GM18873 (cell line): ENCODE measurements around the gene SMC3.
"Not testable (repeated sequence)": the region's sequence is repeated elsewhere in the genome, so short reads cannot be mapped to it uniquely, and the experiment has no call there.

Experiments used
- ATAC-seq: cut with Tn5 transposase; IDR thresholded peaks from one replicate; pipeline ENCODE4 v1.9.1; 2021; ENCODE audit warnings: mild to moderate bottlenecking, moderate library complexity, moderate number of reproducible peaks; ENCODE audit not compliant: unreplicated experiment, low FRiP score

The SMC3 gene

DNA sequence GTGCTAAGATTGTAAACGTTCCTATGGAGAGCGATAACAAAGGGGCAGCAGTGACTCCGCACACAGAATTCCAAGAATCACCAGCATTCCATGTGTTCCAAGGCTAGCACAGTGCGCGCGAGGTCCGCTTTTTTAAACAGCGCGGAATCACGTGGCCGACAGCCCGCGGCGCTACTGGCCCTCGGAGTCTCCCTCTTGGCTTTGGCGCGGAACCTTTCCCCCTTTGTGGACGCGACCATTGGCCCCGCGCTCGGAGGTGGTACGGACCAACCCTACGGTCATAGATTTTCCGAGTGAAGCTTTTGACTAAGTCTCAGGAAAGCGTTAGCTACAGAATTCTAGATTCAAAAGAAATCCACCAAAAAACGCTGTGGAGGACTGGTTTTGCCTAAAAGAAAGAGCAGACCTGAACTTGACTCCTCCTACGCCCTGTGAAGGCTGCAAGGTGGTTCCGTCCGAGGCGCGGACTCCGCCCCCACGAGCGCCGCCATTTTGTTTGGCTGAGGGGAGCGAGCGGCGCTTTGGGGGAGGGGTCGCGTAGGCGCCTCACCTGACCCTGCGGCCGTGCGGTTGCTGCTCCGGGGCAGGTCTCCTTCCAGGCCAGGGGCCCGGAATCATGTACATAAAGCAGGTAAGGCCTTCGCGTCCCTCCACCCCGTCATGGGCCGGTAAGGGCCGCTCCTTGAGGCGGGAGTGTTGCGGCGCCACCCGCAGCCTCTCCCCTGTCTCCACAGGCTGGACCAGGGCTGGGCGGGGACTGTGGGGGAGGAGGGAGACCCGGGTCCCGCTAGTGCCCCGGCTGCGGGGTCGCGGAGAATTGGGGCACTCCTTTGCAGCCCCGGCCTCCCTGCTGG is at the start of gene SMC3:
SMC3 (plus strand) TSS at position 495 of the 854 bp plus-strand sequence; CDS start at position 617, 122 bp downstream.
- ATAC-seq, result peak; percentile 76

DNA sequence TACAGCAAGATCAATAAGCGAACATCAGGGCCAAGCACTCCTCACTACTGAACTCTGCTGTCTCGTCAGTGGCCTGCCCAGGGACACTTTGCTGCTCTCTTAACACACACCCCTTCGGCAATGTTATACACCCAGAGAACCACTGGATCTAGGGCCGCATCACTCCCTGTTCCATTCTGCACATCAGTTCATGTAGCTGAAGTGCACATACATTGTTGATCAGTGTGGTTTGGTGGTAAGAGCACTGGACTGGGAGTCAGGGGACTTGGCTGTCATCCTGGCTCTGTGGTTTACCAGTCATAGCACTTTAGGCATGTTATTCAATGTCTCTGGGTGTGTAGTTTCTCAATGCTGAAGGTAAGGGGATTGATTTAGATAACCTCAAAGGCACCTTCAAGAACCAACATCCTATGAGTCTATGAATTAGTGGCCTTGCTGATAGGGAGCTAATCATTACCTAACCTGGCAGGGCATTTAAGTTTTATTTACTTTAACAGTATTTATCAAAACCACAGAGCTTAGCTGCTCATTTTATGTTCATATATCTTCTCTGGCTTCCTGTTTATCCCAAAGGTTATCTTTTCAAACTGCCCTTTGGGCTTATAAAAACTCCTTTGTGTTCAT is 45.0 kb upstream of the SMC3 start:
- no peak for ATAC-seq

DNA sequence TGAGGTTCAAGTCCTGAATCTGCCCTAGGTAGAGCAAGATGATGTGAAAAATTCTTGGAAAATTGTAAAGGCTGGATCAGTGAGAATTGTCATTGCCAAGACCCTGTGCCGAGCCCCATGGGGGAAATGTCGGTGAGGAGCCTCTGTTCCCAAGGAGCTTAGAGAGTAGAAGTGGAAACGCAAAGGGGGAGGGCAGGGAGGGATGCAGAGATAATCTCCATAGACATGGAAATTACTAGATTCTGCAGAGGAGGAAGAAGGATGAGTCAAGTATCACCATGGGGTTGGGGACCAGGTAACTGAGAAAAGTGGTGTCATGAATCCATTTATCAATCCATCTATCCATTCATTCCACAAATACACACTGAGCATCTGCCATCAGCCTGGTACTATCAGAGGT is 43.8 kb upstream of the SMC3 start:
- ATAC-seq, result no peak

DNA sequence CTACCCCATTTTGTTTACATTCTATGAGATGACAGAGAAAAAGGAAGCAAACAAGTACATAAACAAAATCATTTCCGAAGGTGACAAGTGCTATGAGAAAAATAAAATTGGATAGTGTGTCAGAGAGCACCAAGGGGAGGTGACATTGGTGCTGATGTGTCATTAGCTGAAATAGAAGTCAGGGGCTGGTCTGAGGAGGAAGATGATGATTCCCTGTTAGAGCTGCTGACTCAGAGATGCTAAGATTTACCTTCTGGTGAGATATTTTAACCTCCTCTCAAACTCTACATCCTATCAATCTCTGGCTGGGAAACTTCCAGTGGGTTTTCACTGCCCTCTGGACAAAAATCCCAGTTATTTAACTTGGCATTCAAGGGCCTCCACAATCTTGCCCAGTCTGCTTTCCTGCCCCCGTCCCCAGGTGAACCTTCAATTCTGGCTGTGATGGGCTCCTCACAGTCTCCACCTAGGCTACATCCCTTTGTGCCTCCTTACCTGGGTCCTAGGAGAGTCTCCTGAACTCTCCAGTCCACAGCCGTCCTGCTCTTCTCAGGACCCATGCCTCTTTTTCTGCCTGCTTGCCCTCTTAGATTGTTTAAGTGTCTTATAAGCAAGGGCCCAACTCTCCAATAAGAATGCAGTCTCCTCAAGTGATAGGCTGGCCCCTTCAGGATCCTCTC is 43.2 kb upstream of the SMC3 start:
- no peak for ATAC-seq

DNA sequence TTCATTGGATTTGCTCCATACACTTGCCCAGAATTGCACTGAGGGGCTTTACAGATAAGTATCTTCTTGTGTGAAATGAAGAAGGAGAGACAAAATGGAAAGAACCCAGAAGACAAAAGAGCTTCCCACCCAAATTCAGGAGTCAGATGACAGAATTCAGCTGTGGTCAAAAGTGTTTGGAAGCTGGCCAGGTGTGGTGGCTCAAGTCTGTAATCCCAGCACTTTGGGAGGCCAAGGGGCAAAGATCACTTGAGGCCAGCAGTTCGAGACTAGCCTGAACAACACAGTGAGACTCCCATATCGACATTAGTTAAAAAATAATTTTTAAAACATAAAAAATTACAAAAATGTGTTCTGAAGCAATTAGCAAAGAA is 42.6 kb upstream of the SMC3 start:
- ATAC-seq, result no peak

DNA sequence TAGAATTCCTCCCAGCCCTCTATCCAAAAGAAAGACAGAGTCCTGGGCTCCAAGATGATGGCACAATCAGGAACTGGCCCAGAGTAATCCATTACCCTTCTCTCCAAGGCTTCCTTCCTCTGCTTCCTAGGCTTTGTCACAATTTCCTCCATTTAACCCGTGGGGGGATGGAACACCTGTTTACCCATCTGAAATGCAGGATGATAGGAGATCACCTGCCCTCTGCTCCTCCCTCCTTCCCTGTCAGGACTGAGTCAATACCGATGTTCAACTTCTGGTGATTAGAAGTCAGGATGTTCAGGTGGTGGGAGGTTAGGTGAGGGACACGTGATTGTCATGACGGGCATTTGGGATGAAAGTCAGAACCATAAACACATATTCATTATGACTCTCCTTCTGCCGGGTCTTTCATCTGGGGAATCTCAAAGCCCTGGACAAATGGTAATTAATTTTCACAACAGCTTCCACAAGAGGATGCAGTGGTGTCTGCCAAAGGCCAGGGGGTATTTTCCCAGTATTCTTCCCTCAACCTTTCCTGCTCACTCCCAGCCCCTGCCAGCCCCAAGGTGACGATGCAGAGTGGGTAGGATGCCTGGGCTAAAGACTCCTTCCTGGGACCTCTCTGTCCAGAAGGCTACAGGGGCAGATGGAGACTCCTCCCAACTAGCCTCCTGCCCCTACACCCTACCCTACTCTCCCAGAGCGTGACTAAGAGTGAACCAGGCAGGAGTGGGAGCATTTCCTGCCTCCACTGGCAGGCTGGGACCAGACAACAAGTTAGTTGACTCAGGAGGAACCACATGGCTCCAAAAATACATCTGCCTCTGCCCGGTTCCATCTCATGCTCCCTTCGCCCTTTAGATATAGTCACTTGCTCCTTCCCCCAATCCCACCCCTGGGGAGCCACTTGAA is 41.9 kb upstream of the SMC3 start:
- ATAC-seq, result no peak

DNA sequence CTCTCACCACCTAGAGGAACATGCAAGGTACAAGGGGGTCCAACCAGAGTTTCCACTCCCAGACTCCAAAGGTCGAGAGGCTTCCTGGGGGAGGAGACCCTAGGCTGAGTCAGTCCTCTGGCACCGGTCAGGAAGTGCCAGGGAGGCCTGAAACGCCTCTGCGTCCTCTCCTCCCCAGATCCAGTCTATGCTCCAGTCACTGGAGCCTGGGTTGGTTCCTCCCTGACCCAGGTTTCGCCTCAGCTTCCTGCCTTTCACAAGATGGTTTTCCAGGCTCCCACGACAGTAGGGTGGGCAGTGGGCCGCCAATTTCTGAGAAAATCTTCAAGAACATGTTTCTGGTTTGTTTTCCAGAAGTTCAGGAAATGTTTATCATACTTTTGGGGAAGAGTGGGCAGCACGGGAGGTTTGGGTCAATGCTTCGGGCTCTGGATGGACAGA is 39.7 kb upstream of the SMC3 start:
- no peak for ATAC-seq

DNA sequence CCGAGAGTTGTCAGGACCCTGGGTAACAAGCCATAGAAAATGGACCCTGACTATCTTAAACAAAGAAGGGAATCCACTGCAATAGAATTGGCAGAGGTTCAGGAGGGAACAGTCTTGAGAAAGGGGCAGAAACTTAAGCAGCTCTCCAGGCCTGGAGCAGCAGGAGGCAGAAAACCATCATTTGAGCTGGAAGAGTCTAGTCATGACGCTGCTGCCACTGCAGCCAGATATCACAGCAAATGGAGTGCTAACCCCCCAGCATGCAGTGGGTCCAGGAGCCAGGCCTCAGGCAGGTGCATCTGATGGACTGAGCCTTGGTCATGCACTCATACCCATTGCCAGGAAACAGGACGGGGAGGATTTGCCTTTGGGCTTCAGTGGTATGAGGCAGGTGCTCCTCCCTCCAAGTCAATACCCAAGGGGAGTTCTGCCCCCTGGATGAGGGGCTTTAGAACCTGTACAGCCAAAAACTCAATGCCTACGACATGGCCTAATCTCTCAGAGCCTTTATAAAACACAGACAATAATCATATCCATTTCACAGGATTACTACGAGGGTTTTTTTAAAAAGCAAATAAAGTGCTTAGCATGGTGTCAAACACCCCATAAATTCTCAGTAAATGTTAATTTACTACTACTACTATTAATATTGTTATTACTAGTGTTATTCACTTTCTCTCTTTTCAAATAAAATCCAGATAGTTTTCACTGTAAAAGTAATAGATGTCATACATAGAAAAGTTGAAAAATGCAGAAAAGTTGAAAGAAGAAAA is 39.1 kb upstream of the SMC3 start:
- ATAC-seq, result no peak

DNA sequence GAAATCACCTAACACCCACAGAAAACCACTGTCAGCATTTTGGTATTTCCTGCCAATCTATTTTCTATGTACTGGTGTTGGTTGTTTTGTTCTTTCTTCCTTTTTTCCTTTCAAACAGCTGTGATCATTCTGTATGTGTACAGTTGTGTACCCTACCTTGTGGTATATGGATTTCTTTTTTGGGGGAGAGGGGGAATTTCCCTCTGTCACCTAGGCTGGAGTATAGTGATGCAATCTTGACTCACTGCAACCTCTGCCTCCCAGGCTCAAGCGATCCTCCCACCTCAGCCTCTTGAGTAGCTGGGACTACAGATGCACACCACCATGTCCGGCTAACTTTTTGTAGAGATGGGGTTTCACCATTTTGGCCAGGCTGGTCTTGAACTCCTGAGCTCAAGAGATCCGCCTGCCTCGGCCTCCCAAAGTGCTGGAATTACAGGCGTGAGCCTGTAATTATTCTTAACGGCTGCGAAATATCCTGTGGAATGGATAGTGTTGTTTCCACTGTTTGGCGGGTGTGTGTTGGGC is 38.4 kb upstream of the SMC3 start:
- ATAC-seq, result peak; percentile 79

DNA sequence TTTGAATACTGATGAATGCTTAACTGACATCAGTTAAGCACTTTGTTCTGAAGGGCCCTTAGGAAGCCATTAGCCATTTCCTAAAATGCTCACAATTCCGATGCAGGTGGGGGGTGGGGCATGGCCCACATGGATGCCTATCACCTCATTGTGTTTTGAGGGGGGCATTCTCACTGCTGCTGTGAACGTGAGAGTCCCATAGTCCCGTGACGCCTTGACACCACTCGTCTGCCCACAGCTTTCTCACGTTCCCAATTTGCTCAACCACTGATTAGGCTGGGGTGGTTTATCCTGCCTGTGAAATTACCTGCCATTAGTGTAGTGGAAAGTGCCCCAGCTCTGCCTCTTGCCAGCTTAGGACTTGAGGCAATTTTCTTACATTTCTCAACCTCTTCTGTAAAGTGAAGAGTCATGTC is 37.9 kb upstream of the SMC3 start:
- ATAC-seq, result no peak

DNA sequence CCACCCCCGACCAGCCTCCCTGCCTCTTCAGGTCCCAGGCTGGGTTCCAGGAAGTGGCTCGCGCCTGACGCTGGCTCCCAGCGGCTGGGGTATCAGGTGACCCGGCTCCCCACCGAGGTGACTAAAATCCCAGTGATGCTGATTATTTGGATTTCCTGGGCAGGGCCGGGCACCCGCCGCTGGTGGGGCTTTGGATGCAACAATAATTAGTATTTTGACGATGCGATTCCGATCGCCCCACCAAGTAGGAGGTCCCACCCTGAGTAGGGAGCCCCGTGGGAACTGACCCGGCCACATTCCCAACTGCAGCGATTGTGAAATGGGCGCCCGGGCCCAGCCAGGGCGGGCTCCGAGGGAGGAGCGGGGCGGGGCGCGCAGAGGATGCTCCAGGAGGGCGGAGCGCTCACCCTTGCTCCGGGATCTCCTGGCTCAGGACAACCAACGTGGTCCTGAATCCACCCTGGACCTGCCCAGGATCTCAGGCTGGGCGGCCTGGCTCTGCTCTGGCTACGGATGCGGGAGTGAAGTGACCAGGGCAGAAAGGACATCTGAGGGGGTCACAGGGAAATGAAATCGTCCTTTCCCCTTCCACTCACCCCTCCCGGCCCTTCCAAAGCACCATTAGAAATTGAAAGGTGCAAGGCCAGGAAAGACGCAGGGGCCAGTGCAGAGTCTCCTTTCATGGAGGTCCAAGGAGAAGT is 37.2 kb upstream of the SMC3 start:
- ATAC-seq, result no peak

DNA sequence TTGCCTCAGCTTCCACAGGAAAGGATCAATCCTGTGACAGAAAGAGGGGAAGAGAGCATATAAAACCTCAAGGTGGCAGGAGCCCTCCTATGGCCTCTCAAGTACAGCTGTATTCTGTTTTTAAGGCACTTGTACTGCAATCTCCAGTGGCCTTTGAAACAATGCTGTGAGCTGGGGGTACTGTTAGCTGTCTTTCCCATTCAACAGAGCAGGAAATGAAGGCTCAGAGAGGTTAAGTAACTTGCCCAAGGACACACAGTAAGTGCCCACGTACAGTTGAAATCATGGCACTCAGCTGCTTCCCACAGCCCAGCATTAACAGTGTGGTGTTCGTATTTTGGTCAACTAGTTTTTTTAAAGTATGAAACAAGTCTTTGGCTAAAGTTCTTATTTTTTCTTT is 35.8 kb upstream of the SMC3 start:
- no peak for ATAC-seq

DNA sequence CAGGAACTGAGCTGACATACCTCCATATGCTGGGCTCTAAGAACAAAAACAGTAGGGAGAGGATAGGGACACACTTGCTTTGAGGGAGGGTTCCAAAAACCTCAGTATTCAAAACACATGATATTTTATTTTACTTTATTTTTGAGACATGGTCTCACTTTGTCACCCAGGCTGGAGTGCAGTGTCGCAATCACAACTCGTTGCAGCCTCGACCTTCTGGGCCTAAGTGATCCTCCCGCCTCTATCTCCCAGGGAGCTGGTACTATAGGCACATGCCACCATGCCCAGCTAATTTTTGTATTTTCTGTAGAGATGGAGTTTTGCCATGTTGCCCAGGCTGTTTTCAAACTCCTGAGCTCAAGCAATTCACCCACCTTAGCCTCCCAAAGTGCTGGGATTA is 34.9 kb upstream of the SMC3 start:
- ATAC-seq, result not testable (repeated sequence)

DNA sequence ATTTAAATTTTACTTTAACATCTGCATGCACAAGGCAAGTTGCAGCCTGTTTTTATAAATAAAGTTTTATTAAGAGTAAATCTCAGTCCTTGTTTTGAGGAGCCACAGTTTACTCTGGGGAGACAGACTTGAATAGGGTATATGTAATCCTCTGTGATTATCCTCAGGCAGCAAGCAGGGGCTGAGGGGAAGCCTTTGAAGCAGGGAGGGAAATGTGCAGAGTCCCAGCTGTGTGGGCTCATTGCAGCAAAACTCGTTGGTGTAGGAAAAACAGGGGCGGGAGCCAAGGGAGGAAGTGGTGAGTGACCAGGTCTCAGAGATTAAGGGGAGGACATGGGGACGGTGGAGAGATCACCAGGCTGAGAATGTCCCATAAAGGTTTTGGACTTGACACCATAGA is 34.3 kb upstream of the SMC3 start:
- ATAC-seq, result no peak

DNA sequence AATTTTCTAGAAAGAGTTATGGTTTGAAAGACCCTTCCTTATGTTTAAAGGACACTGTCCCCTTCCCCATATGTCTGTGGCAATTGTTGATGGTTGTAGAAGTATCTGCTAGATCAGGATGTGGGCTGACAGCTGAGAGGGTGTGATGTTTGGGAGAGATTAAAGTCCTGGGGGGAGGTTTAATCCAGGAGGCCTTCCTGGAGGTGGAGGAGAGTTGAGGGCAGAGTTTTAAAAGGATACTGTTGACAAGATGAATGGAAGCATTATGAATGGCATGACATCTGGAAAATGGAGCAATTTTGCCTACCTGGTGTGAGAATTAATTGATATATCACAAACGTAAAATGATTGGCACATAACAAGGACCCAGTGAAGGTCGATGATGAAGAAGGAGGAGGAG is 32.9 kb upstream of the SMC3 start:
- ATAC-seq, result no peak

DNA sequence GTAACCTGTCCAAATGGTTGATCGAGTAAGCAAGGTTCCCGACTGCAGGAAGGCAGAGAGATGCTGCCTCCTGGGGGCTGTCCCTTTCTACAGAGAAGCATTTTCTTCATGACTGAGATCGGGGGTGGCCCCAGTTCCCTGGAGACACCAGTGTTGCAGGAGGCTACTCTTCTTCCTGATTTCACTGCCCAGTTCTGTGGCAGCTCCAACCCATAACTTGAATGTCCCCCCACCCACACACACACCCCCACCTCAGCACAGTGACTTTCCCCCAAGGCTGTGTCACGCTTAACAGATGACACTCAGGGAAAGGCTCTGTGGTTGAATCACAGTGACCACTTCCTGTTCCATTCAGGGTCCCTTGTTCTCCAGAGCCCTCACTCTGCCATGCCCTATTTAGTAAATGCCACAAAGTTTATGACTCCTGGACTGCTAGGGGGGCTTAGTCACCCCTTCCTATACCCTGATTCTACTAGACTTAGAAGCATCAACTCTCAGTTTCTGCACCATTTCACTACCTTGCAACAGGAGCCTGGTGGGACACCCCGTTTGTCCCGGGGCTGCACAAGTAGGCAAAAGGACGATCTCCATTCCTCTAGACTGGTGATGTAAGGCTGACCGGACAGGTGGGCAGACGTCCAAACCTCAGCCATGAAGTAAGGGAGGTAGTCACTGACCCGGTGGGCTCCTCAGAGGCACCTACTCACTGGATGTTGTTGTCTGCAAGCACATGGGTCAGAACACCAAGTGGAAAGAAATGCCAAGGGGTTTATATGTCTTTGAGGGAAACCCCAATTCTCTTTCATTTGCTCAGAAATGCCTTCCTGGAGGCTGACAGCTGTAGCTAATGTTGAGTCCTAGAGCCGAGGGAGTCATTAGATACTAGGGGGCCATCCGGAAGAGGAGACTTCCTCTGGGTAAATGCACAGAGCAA is 31.3 kb upstream of the SMC3 start:
- peak; percentile 76 for ATAC-seq

DNA sequence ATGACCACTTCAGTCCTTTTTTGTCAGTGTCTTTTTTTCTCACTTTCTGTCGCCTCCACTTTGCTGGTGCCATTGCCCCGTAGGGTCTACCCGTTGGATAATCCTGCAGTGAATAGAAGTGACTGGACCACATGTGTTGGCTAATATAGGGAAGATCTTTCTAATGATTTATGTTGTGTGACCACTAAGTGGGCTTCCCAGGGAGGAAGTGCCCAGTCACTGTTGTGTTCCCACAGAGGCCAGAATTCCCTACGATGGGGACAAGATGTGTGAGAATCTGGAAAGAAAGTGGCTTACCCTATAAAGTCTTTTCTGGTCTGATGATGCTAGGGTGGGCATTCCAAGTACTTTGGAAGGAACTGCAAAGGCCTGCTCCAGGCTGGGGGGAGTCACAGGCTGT is 28.4 kb upstream of the SMC3 start:
- ATAC-seq, result no peak

DNA sequence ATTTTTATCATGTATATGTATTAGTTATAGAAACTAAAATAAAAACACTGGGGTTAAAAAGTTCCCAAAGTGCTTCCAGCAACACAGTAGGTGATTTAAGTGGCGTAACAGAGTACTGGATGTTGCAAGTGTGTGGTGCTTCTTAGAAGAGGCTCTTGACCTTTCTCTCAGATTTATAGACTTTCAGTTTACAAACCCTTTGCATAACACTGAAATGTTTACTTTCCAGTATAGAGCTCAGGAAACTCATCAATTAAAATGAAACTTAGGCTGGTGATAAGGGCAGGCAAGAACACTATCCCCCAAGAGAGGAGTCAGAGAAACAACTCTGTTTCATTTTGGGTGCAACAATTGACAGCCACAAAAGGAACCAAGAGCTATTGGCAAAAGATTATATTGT is 27.5 kb upstream of the SMC3 start:
- ATAC-seq, result no peak
